Endometrial microvascular endothelial cells (primary cell): ENCODE measurements around the gene FBXW12. TPM values are rescaled to one million over a fixed set of nuclear protein-coding genes. Genes with fewer than 3 reads are reported as not detected.

Source experiments
- in situ Hi-C: cut with HindIII; loops from 2 replicates; pipeline ENCODE4 v1.10.0; 2017; ENCODE audit warnings: low sequenced_read_pairs, low pct_unique_long_range_greater_than_20kb; ENCODE audit errors: inconsistent ontology term
- total RNA-seq: library from RNA; depleted of rRNA; stranded (reverse); fragments of >200 nt; gene quantifications from one replicate; pipeline ENCODE4 v1.2.3, GENCODE V29; 2015; ENCODE audit errors: inconsistent ontology term

The FBXW12 gene
- total RNA-seq, 1 donor from 2014 or later = not detected

DNA sequence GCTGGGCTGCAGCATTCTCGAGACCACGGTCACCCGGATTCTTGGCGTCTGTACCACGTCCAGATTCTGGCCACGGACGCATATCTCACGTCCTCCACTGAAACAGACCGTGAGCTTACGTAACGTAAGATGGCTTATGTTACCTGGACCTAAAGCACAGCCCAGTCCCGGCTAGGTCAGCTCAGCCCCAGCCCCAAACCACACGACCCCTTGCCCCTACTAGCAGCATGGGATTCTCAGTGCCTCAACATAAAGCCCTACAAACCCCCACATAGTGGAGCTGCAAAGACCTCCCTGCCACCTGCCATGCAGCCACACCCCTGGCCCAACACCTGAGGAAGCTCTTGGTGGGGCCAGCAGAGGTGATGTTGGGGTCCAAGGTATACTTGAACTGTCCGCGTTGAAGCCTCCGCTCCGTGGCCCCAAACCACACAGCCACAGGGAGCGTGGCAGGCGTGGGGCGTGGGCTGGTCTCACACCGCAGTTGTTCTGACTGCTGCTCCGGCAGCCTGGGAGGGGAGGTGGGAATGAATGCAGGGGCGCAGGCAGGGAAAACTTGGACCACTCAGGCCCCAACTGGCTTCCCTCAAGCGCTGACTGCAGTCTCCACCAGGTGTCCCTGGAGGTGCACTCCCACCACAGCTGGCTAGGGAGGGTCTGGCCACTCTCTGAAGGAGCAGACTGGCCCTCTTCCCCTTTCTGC, 43.4 kb downstream of the FBXW12 start:
- in situ Hi-C loops = no loop called here

DNA sequence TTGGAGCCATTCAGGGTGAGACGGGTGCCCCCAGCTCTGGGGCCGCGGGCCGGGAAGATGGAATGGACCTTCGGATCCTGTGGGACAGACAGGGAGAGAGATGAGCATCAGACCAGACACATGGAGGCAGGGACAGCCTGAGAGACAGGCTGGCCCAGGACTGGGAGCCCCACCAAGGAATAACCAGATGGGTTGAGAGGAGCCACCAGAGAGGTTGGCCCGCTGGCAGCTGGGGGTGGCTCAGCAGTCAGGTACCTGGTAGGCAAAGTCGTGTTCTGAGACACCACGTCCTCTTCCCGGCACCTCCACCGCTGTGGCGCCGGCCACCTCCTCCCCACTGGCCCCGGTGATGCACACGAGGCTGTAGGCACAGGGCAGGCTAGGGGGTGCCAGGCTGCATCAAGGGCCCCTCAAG, 44.1 kb downstream of the FBXW12 start:
- in situ Hi-C loops = no loop called here

- in situ Hi-C loops = no loop called here
These were observed 44.5 kb downstream of the FBXW12 start for GRCh38 chr3:48416546-48416945.

DNA sequence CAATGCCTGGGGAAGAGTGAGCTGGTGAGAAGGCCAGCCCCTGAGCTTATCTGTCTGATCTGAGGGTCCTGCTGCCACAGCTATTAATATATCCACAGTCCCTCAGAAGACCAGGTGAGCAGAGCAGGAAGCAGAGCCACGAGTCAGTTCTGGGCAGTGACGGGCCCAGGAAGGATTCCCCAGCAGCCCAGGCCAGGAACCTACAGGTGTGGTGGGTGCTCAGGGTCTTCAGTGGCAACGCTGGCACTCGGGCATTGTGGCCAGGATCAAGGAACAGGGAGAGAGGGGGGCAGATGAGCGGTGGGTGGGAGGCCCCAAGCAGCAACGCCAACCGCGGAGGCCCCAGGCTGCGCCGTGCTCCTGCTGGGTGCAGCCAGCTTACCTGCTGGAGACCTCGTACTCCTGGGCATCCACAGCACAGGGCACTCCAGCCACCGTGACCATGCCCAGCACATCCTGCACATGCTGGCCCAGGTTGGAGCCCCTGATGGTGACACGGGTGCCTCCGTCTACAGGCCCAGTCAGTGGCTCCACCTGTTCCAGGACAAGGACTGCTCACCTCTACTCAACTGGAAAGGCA, 45.6 kb downstream of the FBXW12 start:
- in situ Hi-C loops = no loop called here

- in situ Hi-C loops = no loop called here
These were observed 46.1 kb downstream of the FBXW12 start for GRCh38 chr3:48418140-48418539.

DNA sequence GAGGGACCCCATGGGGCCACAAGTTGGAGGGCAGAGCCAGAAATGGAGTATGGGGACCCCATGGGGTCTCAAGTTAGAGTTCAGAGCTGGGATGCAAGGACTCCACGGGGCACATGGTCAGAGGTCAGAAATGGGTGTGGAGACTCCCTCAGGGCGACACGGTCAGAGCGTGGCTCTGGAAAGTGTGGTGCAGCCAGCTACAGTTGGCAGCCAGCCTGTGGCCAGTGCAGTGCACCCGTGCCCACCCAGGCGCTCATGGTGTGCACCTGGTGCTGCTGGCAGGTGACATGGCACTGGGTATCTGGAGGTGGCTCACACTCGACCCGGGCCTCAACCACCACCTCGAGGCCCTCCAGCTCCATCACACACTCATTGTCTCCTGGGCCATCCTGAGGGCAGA, 46.6 kb downstream of the FBXW12 start:
- in situ Hi-C loops = no loop called here

GRCh38 chr3:48419149-48419548, 47.1 kb downstream of the FBXW12 start:
- in situ Hi-C loops = no loop called here

- in situ Hi-C loops = no loop called here
These were observed 47.6 kb downstream of the FBXW12 start for GRCh38 chr3:48419597-48419996.

GRCh38 chr3:48420561-48420960, 48.5 kb downstream of the FBXW12 start:
- in situ Hi-C loops = no loop called here

DNA sequence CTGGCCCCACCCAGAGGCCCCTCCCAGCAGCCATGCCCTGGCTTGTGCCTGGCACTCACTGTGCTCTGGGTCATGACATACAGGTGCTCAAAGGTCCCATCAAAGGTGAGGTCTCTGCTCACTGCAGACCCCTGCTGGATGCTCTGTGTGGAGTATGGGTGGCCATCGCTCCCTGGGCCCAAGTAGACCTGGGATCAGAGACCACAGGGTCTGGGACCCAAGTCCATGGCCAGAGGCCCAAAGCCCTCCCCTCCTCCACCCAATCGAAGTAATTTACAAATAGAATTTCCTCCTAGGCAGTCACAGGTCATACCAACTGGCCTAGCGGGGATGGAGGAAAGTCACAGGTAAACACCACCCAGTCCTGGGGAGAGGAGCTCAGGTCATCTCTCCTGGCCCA, 50.3 kb downstream of the FBXW12 start:
- in situ Hi-C loops = no loop called here

- in situ Hi-C loops = no loop called here
These were observed 50.7 kb downstream of the FBXW12 start for GRCh38 chr3:48422681-48423080.

GRCh38 chr3:48423241-48423882, 51.3 kb downstream of the FBXW12 start:
- in situ Hi-C loops = no loop called here

DNA sequence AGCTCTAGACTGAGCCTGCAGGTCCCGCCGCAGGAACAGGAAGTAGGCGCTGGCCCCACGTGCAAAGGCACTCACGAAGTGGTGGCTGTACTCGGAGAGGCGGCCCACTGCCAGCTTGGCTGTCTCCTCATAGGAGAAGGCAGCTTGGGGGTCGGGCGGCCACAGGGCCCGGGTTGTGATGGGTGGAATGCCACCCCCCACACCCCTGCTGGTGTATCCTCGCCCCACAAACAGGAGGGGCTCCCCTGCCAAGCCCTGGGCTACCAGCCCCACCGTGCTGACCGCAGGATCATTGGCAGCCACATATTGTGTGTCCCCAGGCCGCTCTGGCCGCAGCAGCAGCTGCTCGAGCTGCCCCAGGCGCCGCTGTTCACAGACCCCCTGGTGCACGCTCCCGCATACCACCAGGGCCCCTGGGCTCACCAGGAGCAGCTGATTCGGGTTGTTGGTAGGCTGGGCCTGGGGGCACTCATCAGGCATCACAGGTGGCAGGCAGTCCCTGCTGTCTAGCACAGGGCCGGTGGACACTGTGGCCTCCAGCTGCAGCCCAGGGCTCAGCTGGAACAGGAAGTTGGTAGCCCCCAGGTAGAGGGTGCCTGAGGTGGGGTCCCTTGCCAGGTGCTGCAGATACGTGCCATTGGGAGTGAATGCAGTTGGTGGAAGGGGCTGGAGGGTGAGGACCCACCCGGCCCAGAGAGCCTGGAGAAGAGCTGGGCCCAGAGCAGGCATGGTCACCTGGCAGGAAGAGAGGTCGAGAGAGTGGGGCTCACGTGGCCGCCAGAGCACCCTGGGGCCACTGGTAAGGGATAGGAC, 52.1 kb downstream of the FBXW12 start:
- in situ Hi-C loops = no loop called here

DNA sequence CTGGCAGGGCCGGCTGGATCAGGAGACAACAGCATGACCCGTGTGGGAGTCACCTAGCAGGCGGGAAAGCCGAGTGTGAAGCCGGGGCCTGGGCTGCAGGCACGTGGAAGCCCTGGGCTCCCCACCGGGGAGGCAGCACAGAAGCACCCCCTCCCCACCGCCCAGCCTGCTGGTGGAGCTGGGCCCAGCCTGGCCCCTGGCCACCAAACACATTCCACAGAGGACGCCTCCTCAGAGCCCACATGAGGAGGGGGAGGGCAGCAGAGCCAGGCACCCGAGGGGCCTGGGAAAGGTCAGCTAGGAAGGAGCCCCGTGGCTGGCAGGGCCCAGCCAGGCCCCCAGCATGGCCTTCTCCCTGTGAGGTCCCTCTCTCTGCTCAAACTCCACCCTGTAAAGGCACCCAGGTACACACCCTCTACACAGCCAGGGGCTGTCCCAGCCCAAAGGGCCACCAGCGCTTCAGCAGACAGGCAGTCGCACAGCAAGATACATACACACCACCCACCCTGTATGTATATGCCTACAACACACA, 53.3 kb downstream of the FBXW12 start:
- in situ Hi-C loops = no loop called here

GRCh38 chr3:48426401-48426909, 54.4 kb downstream of the FBXW12 start:
- in situ Hi-C loops = no loop called here

GRCh38 chr3:48426944-48427629, 55.1 kb downstream of the FBXW12 start:
- in situ Hi-C loops = no loop called here

GRCh38 chr3:48427630-48427962, 55.6 kb downstream of the FBXW12 start:
- in situ Hi-C loops = no loop called here

- in situ Hi-C loops = no loop called here
These were observed 56.1 kb downstream of the FBXW12 start for GRCh38 chr3:48428088-48428571.
